AG09309 (cell line): ENCODE results near the gene KRTAP10-12.

Experiments used
- DNase-seq: peaks from one replicate; pipeline ENCODE4 v3.0.0-alpha.2; 2010; ENCODE audit warnings: low read depth
- H3K4me3 ChIP-seq: 2 replicates; pipeline ENCODE4 v1.5.1; 2011; ENCODE audit warnings: mild to moderate bottlenecking, low read depth, low read length, moderate library complexity; ENCODE audit not compliant: control insufficient read depth
- TF ChIP-seq, protein P1 (sequence below): IDR thresholded peaks from 2 replicates; pipeline ENCODE4 v1.5.1; 2011; ENCODE audit warnings: mild to moderate bottlenecking, low read depth, low read length, inconsistent platforms; ENCODE audit not compliant: insufficient read depth, control insufficient read depth; ENCODE audit errors: missing control alignments

KRTAP10-12 gene

DNA sequence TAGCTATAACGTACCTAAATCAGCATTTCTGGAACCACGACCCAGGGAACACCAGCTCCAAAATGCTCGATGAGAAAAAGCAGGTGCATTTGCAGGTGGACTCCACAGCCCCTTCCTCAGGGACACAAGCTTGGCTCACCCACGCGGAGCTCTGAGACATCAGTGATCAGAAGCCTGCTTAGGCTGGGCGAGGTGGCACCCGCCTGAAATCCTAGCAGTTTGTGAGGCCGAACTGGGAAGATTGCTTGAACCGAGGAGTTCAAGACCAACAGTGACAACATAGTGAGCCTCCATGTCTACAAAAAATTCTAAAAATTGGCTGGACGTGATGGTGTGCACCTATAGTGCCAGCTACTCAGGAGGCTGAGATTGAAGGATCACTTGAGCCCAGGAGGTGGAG lies 16.9 kb downstream of the KRTAP10-12 start:
- no peak for DNase-seq
- H3K4me3 ChIP-seq = no peak overlapping the region
- TF ChIP-seq, protein P1, sequence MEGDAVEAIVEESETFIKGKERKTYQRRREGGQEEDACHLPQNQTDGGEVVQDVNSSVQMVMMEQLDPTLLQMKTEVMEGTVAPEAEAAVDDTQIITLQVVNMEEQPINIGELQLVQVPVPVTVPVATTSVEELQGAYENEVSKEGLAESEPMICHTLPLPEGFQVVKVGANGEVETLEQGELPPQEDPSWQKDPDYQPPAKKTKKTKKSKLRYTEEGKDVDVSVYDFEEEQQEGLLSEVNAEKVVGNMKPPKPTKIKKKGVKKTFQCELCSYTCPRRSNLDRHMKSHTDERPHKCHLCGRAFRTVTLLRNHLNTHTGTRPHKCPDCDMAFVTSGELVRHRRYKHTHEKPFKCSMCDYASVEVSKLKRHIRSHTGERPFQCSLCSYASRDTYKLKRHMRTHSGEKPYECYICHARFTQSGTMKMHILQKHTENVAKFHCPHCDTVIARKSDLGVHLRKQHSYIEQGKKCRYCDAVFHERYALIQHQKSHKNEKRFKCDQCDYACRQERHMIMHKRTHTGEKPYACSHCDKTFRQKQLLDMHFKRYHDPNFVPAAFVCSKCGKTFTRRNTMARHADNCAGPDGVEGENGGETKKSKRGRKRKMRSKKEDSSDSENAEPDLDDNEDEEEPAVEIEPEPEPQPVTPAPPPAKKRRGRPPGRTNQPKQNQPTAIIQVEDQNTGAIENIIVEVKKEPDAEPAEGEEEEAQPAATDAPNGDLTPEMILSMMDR = no peak

DNA sequence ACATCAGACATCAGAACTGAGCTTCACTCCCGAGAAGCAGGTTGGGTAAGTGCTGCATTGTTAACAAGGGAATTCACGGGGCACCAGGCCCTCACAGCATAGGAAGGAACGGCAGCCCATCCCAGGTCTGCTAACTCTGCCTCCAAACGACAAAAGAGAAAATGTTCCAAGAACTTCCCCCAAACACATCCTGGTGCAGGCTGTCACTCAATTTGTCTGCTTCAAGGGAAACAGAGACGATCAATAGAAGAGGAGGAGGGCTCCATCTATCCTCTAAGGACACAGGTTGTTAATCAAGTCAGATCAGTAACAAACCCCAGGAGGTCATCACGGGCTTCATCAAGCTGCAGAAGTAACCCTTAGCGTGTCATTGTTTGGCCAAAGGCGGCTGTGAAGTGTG lies 17.9 kb downstream of the KRTAP10-12 start:
- H3K4me3 ChIP-seq = no peak overlapping the region
- TF ChIP-seq, protein P1 = no peak
- DNase-seq = no peak

DNA sequence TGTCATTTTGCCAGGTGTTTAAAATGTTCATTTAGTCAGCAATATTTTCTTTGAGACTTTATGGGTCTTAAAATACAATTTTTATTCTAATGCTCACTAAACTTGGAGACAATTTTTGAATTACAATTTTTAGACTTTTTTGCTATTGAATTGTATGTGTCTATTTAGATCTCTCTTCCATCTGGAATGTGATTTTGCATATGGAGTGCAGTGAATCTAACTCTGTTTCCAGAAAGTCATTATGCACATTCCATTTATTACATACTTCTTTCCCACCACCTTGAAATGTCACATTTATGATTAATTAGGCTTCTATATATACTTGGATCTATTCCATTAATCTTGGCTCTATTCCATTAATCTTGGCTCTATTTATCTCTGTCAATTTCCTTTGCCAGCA lies 20.0 kb downstream of the KRTAP10-12 start:
- H3K4me3 ChIP-seq = no peak overlapping the region
- TF ChIP-seq, protein P1 = no peak
- no peak for DNase-seq

GRCh38 chr21:44718093-44718492 lies 21.1 kb downstream of the KRTAP10-12 start:
- H3K4me3 ChIP-seq = no peak overlapping the region
- TF ChIP-seq, protein P1 = no peak
- DNase-seq = no peak

- no peak for DNase-seq
- TF ChIP-seq, protein P1 = no peak
- no peak overlapping the region for H3K4me3 ChIP-seq
Observed at GRCh38 chr21:44718571-44718970, 21.6 kb downstream of the KRTAP10-12 start.

DNA sequence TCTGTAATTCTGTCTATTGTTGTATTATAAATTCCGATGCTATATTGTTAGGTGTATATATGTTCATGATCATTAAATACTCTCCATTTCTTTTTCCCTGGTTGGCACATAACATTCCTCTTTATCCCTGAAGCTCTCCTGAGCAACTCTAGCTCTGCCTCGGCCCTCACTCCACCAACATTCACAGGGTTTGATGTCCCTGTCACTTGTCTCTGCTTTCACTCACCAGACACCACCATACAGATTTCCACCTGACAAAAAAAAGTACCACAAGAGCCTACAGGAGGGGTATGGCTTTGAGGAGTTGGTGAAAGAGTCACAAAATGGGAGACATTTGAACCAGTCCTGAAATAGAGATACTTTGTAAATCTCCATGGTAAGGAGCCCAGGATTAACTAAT lies 23.2 kb downstream of the KRTAP10-12 start:
- no peak overlapping the region for H3K4me3 ChIP-seq
- DNase-seq = no peak
- TF ChIP-seq, protein P1 = no peak

DNA sequence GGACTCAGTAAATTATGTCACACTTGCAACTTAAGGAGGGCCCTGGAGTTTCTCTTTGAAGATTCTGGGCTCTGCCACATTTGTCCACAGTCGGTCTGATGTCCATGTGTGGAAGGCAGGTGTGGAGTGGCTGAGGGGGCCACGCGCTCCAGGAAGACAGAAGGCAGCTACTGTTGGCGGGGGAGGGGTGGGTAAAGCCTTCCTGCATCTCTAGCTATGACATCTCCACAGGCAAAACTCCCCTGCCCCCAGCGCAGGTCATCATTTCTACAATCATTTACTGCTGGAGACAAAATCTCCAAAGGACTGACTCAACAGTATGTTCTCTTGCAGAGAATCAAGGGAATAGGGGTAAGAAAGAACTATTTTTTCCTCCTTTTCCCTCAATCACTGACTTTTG lies 25.8 kb downstream of the KRTAP10-12 start:
- no peak for DNase-seq
- TF ChIP-seq, protein P1 = no peak
- no peak overlapping the region for H3K4me3 ChIP-seq
